K562 (cell line): ENCODE measurements around the gene DHX8. TPM values are rescaled to one million over a fixed set of nuclear protein-coding genes. Genes with fewer than 3 reads are reported as not detected.
A peak's percentile ranks its signal among the peaks of the same experiment; 100 is the strongest.

Source experiments
- ATAC-seq: fragments of 200-7000 bp; cut with Tn5 transposase; 3 replicates; pipeline ENCODE4 v1.9.1; 2020; ENCODE audit warnings: moderate library complexity
- BruUV-seq: library from RNA; stranded (reverse); fragments of 400-500 nt; replicated peaks from 2 replicates; lab custom pipeline; 2021; lab: Mats Ljungman, UMichigan
- CTCF ChIA-PET: fragments of 300-600 bp; formaldehyde crosslinking; extraction: SDS; loops from one replicate; lab custom pipeline; 2021; ENCODE audit warnings: low intra/inter-chr PET ratio; lab: Yijun Ruan, JAX
- POLR2A ChIA-PET: fragments of 300-600, 350-650 bp; sonication (Branson Sonifier 250); formaldehyde crosslinking; extraction: SDS; loops from one replicate; lab custom pipeline; 2021; ENCODE audit warnings: antibody characterized with exemption, inconsistent platforms; lab: Yijun Ruan, JAX
- DNase-seq, 4 experiments: peaks; one replicate each; pipeline versions ENCODE4 v3.0.0 to v3.0.0-alpha.2; 2011 to 2018; ENCODE audit warnings: low spot score in 3 of 4, mixed read lengths in 3 of 4; ENCODE audit errors: extremely low read depth in 1 of 4
- FAIRE-seq: peaks from 2 replicates; lab custom pipeline; 2011; peaks lifted over from hg19 to GRCh38; lab: Jason Lieb, UNC
- H2AFZ ChIP-seq: 2 replicates; pipeline ENCODE4 v1.6.0; 2011; ENCODE audit warnings: low read depth, low read length, control low read depth, inconsistent platforms
- H3K27ac ChIP-seq: fragments of 200-600 bp; 3 replicates; pipeline ENCODE4 v1.8.0; 2011; ENCODE audit warnings: low read depth, mild to moderate bottlenecking, control low read depth, inconsistent platforms, low read length, moderate library complexity, mixed read lengths; ENCODE audit errors: extremely low read depth
- H3K27me3 ChIP-seq, 2 experiments: fragments of 300-600 bp in 1 of 2; 2 replicates in 1 of 2; 3 replicates in 1 of 2; pipeline versions ENCODE4 v1.6.0 to v1.8.0; 2011; ENCODE audit warnings: inconsistent platforms in 2 of 2, low read length in 2 of 2, mild to moderate bottlenecking in 1 of 2, mixed read lengths in 1 of 2, moderate library complexity in 1 of 2; ENCODE audit not compliant: control insufficient read depth in 2 of 2, insufficient read depth in 2 of 2
- H3K36me3 ChIP-seq: fragments of 300-600 bp; 3 replicates; pipeline ENCODE4 v1.8.0; 2011; ENCODE audit warnings: mild to moderate bottlenecking, low read length, inconsistent platforms; ENCODE audit not compliant: control insufficient read depth, insufficient read depth
- H3K4me1 ChIP-seq, 2 experiments: fragments of 200-600 bp in 1 of 2; replicated peaks in 1 of 2; 2 replicates in 1 of 2; 3 replicates in 1 of 2; pipeline versions ENCODE4 v1.5.1 to v1.8.0; 2011; ENCODE audit warnings: inconsistent platforms in 2 of 2, low read length in 2 of 2, mild to moderate bottlenecking in 1 of 2, mixed read lengths in 1 of 2, moderate library complexity in 1 of 2; ENCODE audit not compliant: control insufficient read depth in 2 of 2, insufficient read depth in 2 of 2
- H3K4me2 ChIP-seq: 2 replicates; pipeline ENCODE4 v1.6.1; 2011; ENCODE audit warnings: low read length, control low read depth, inconsistent platforms, mixed read lengths; ENCODE audit not compliant: insufficient read depth
- H3K4me3 ChIP-seq: fragments of 200-600 bp; sonication (generic), shearing (Covaris generic); 2 replicates; pipeline ENCODE4 v1.5.1; 2016; ENCODE audit warnings: control low read depth, inconsistent platforms
- H3K79me2 ChIP-seq: fragments of 200-600 bp; 3 replicates; pipeline ENCODE4 v1.8.0; 2011; ENCODE audit warnings: low read length, inconsistent platforms; ENCODE audit not compliant: control insufficient read depth, insufficient read depth
- H3K9ac ChIP-seq, 2 experiments: 2 replicates each; pipeline versions ENCODE4 v1.6.0 to v1.6.1; 2011; ENCODE audit warnings: low read depth in 2 of 2, low read length in 2 of 2, control low read depth in 1 of 2, inconsistent platforms in 1 of 2, mild to moderate bottlenecking in 1 of 2, mixed read lengths in 1 of 2; ENCODE audit not compliant: insufficient read depth in 1 of 2
- H3K9me1 ChIP-seq: one replicate; pipeline ENCODE4 v1.6.0; 2011; ENCODE audit warnings: inconsistent platforms, mild to moderate bottlenecking, low read length, moderate library complexity; ENCODE audit not compliant: control insufficient read depth, insufficient read depth
- H3K9me3 ChIP-seq: replicated peaks from 2 replicates; pipeline ENCODE4 v1.5.1; 2011; ENCODE audit warnings: low read depth, low read length, inconsistent platforms; ENCODE audit not compliant: control insufficient read depth, insufficient read depth
- H4K20me1 ChIP-seq: replicated peaks from 2 replicates; pipeline ENCODE4 v1.6.1; 2011; ENCODE audit warnings: low read length, inconsistent platforms, mixed read lengths; ENCODE audit not compliant: control insufficient read depth, insufficient read depth
- ELF1 ChIP-seq: fragments of 200-800 bp; sonication (Bioruptor generic); IDR thresholded peaks from 2 replicates; pipeline ENCODE4 v1.6.1; 2016; ENCODE audit warnings: missing genetic modification characterization, missing compliant biosample characterization
- RBM14 ChIP-seq: fragments of 200-400 bp; formaldehyde crosslinking; IDR thresholded peaks from 2 replicates; pipeline ENCODE4 v1.6.1; 2018; ENCODE audit warnings: low read depth, mild to moderate bottlenecking, low read length, moderate library complexity, borderline replicate concordance; ENCODE audit not compliant: insufficient read depth
- VEZF1 ChIP-seq: fragments of 200-800 bp; sonication (Bioruptor generic); IDR thresholded peaks from 2 replicates; pipeline ENCODE4 v1.6.1; 2017; ENCODE audit warnings: missing genetic modification characterization, missing compliant biosample characterization
- WGBS: fragments of 100-300 bp; shearing (Covaris generic); methylation state at CpG from one replicate; pipeline ENCODE4 v1.1.6; 2016; ENCODE audit warnings: low coverage, mixed read lengths; ENCODE audit not compliant: insufficient coverage; ENCODE audit errors: missing lambda C conversion rate; 5-methylcytosine and 5-hydroxymethylcytosine counted together
- in situ Hi-C: fragments of 300-500 bp; cut with MboI; formaldehyde crosslinking; loops from 4 replicates; pipeline ENCODE4 v1.15.0; 2018; ENCODE audit warnings: inconsistent platforms, mixed read lengths
- intact Hi-C: fragments of 100-400 bp; cut with micrococcal nuclease; formaldehyde crosslinking; loops from 2 replicates; pipeline ENCODE4 v1.14.2; 2022
- polyA plus RNA-seq, 8 experiments: library from polyadenylated mRNA; depleted of rRNA in 4 of 8; stranded (reverse) in 5 of 8; unstranded in 3 of 8; fragments of >200 nt; fragmentation: Nextera tagmentation in 2 of 8; fragmentation: Illumina TruSeq in 1 of 8; extraction: Ambion mirVana in 2 of 8; extraction: Trizol in 1 of 8; gene quantifications; 2 replicates each; pipeline versions ENCODE4 v1.2.1 to v1.2.3, GENCODE V29; 2011 to 2014; ENCODE audit warnings: inconsistent platforms in 1 of 8, missing spikeins in 1 of 8
- total RNA-seq, 7 experiments: library from RNA; depleted of rRNA in 6 of 7; stranded (reverse); fragments of >200 nt in 6 of 7; fragmentation: Illumina TruSeq in 2 of 7; extraction: Trizol in 2 of 7; gene quantifications; 2 replicates each; pipeline versions ENCODE4 v1.2.1 to v1.2.3, GENCODE V29; 2011 to 2021; ENCODE audit warnings: low replicate concordance in 1 of 7
- TF ChIP-seq, protein P1 (sequence below), 3 experiments: fragments of 200-800 bp in 1 of 3; fragments of 250-450 bp in 1 of 3; fragments of 450-650 bp in 1 of 3; sonication (Bioruptor Pico) in 1 of 3; sonication (Bioruptor generic) in 1 of 3; formaldehyde crosslinking in 1 of 3; IDR thresholded peaks; 2 replicates each; pipeline versions ENCODE4 v1.6.1 to v1.8.0; 2016 to 2022; ENCODE audit warnings: mild to moderate bottlenecking in 2 of 3, missing genetic modification characterization in 2 of 3, missing compliant biosample characterization in 1 of 3, moderate library complexity in 1 of 3

The DHX8 gene
- total and polyA plus RNA-seq, 9 of the 15 experiments (the other 6 are each of a cell fraction or from before 2014, with no cell fraction given): 16.7 to 42.5 (median 25.6) TPM

GRCh38 chr17:43439041-43439440 is 44.7 kb upstream of the DHX8 start:
- Histone ChIP-seq H2AFZ (no peak overlapping the region), H3K4me1 (no peaks in the 10 kb centered on the region), H3K9me1 (no peaks in the 10 kb centered on the region), H3K27me3 (peaks cover 5 to 12% of the 10 kb centered on the region in 2 experiments; a peak in 3 of 5 replicates), H4K20me1 (no peaks in the 10 kb centered on the region), H3K4me2 (no peak overlapping the region), H3K9ac (no peak overlapping the region), H3K9me3 (no peaks in the 10 kb centered on the region), H3K4me3 (no peak overlapping the region), H3K36me3 (no peaks in the 10 kb centered on the region), H3K27ac (no peak overlapping the region)
- no peak for ATAC-seq
- WGBS: 0% methylated on average over 1 of the region's 1 CpG
- POLR2A ChIA-PET: no interaction called here
- in situ Hi-C loops (no loop called here), intact Hi-C loops (no loop called here)
- no TSS peak for BruUV-seq
- DNase-seq: no peak
- TF ChIP-seq ELF1 (tag): no peak
- no peak for TF ChIP-seq RBM14
- peak; percentile 59 for TF ChIP-seq VEZF1 (CRISPR knock-in tag)
- TF ChIP-seq, protein P1, sequence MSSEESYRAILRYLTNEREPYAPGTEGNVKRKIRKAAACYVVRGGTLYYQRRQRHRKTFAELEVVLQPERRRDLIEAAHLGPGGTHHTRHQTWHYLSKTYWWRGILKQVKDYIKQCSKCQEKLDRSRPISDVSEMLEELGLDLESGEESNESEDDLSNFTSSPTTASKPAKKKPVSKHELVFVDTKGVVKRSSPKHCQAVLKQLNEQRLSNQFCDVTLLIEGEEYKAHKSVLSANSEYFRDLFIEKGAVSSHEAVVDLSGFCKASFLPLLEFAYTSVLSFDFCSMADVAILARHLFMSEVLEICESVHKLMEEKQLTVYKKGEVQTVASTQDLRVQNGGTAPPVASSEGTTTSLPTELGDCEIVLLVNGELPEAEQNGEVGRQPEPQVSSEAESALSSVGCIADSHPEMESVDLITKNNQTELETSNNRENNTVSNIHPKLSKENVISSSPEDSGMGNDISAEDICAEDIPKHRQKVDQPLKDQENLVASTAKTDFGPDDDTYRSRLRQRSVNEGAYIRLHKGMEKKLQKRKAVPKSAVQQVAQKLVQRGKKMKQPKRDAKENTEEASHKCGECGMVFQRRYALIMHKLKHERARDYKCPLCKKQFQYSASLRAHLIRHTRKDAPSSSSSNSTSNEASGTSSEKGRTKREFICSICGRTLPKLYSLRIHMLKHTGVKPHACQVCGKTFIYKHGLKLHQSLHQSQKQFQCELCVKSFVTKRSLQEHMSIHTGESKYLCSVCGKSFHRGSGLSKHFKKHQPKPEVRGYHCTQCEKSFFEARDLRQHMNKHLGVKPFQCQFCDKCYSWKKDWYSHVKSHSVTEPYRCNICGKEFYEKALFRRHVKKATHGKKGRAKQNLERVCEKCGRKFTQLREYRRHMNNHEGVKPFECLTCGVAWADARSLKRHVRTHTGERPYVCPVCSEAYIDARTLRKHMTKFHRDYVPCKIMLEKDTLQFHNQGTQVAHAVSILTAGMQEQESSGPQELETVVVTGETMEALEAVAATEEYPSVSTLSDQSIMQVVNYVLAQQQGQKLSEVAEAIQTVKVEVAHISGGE (CRISPR knock-in tag; IDR thresholded peaks at IDR 0.05): no peak
- TF ChIP-seq, all 486 proteins: peak for 1
- no peaks in the 10 kb centered on the region for H3K79me2 ChIP-seq
- CTCF ChIA-PET: no interaction called here
- FAIRE-seq: no peak
